Measurements from ENCODE around the gene GPNMB. TPM values are rescaled to one million over a fixed set of nuclear protein-coding genes. Genes with fewer than 3 reads are reported as not detected.

GPNMB gene
- polyA plus RNA-seq, 1 experiment, result 54.5 TPM

- ChIA-PET POLR2A (no interaction called here), CTCF (interaction anchor here (1.2 kb wide), 2 partner anchors 10 to 50 kb away, joined by 3 read pairs; no protein-coding TSS in a partner anchor)
- H3K27me3 ChIP-seq (ENCODE audit: control insufficient read depth, insufficient read depth, low read length), result no peaks in the 10 kb centered on the region
- no peak for DNase-seq (ENCODE audit: low read depth)
- no peak overlapping the region for H3K4me3 ChIP-seq (ENCODE audit: low read depth, low read length)
- TF ChIP-seq CTCF (IDR thresholded peaks at IDR 0.05; ENCODE audit: insufficient read depth, low read depth, low read length), result no peak
- no peaks in the 10 kb centered on the region for H3K36me3 ChIP-seq (ENCODE audit: control insufficient read depth, insufficient read depth, low read length)
These were observed 10.8 kb upstream of the GPNMB start for GRCh38 chr7:23235813-23236221.

DNA sequence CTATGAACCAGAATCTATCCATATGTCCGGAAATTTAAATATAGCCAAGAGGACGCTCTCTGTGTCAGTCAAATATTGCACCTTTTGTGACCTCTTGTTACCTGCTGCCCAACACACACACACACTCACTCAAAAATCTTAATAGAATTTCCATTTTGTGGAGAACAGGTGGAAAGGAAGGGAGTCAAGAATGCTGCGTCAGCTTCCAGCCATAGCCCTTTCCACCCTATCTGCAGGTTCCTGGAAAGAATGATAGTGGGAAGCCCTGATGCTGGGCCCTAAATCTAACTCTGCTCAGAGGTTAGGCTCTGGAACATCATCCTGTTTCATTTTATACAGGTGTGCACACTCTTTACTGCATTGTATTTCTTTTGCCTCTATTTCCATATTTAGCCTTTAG is 9.6 kb upstream of the GPNMB start:
- no peak for TF ChIP-seq CTCF (IDR thresholded peaks at IDR 0.05; ENCODE audit: insufficient read depth, low read depth, low read length)
- Histone ChIP-seq H3K36me3 (ENCODE audit: control insufficient read depth, insufficient read depth, low read length) (no peaks in the 10 kb centered on the region), H3K27me3 (ENCODE audit: control insufficient read depth, insufficient read depth, low read length) (no peaks in the 10 kb centered on the region), H3K4me3 (ENCODE audit: low read depth, low read length) (no peak overlapping the region)
- ChIA-PET POLR2A (no interaction called here), CTCF (no interaction called here)
- no peak for DNase-seq (ENCODE audit: low read depth)

DNA sequence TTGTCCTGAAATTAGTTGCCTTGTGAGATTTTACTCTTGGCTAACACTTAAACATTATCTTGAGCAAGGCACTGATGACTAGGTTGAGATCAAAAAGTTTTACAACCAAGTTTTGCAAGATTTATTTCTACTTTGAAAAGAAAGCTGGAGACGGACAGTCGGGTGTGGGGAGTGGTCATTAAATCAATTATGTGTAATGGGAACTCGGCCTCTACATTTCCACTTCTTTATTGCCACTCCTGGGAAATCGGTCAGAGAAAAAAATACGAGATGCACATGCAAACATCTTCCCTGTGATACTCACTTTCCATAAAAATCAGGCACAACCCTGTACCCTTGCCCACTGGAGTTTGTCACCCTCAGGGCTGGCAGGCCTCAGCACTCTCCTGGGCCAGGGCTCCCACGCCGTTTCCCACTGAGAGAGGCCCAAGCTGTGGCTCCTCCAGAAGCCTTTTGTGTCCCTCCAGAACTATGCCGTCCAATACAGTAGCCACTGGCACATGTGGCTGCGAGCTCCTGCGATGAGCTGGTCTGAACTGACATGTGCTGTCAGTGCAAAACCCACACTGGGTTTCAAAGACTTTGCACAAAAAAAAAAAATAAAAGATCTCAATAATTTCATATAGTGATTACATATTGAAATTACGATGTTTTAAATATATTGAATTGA is 7.5 kb upstream of the GPNMB start:
- ChIA-PET CTCF (no interaction called here), POLR2A (no interaction called here)
- Histone ChIP-seq H3K36me3 (ENCODE audit: control insufficient read depth, insufficient read depth, low read length) (no peaks in the 10 kb centered on the region), H3K4me3 (ENCODE audit: low read depth, low read length) (no peak overlapping the region), H3K27me3 (ENCODE audit: control insufficient read depth, insufficient read depth, low read length) (no peaks in the 10 kb centered on the region)
- DNase-seq (ENCODE audit: low read depth), result no peak
- TF ChIP-seq CTCF (IDR thresholded peaks at IDR 0.05; ENCODE audit: insufficient read depth, low read depth, low read length), result no peak

DNA sequence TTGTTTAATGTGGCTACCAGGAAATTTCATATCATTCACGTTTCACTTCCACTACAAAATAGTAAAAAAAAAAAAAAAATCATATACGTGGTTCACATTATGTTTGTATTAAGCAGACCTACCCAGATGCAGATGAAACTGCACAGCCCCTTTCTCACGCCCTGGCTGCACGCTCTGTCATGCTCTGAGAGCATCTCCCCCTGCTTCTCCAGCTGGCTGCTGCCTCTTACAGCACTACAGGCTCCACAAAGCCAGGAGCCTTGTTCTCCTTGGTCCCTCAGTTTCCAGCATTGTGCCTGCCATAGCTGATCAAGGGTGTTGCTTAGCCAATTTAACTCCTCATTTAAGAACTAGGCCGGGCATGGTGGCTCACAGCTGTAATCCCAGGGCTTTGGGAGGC is 6.9 kb upstream of the GPNMB start:
- Histone ChIP-seq H3K36me3 (ENCODE audit: control insufficient read depth, insufficient read depth, low read length) (no peaks in the 10 kb centered on the region), H3K27me3 (ENCODE audit: control insufficient read depth, insufficient read depth, low read length) (no peaks in the 10 kb centered on the region), H3K4me3 (ENCODE audit: low read depth, low read length) (no peak overlapping the region)
- ChIA-PET CTCF (no interaction called here), POLR2A (no interaction called here)
- no peak for TF ChIP-seq CTCF (IDR thresholded peaks at IDR 0.05; ENCODE audit: insufficient read depth, low read depth, low read length)
- no peak for DNase-seq (ENCODE audit: low read depth)

DNA sequence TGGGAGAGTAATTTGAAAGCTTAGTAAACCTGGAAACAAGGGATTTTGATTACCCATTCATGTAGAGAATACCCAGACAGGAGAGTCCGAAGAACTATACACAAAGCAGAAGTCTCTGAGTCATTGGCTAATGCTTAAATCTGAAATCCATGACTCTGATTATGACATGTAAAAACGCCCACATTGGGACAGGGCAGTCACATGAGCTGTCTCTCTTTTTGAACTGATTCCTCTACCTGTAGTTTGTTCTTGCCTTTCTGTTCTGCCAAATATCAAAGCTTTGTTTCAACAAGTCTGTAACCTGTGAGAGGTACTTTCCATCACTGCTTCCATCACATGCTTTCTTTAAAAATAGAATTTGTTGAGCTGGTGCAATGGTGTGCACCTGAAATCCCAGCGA is 4.3 kb upstream of the GPNMB start:
- H3K4me3 ChIP-seq (ENCODE audit: low read depth, low read length), result no peak overlapping the region
- CTCF ChIA-PET, result interaction anchor here (1.4 kb wide), 1 partner anchor 31 kb away, joined by 4 read pairs; no protein-coding TSS in a partner anchor
- POLR2A ChIA-PET, result interaction anchor here (0.6 kb wide), 1 partner anchor 1538 kb away, joined by 3 read pairs; no protein-coding TSS in a partner anchor
- DNase-seq (ENCODE audit: low read depth), result no peak
- no peaks in the 10 kb centered on the region for H3K27me3 ChIP-seq (ENCODE audit: control insufficient read depth, insufficient read depth, low read length)
- no peaks in the 10 kb centered on the region for H3K36me3 ChIP-seq (ENCODE audit: control insufficient read depth, insufficient read depth, low read length)
- no peak for TF ChIP-seq CTCF (IDR thresholded peaks at IDR 0.05; ENCODE audit: insufficient read depth, low read depth, low read length)
